ENCODE measurements around the gene FGFR1OP2.

- TF ChIP-seq CTCF (IDR thresholded peaks at IDR 0.05) (no peak), EP300 (IDR thresholded peaks at IDR 0.05) (no peak), POLR2A (IDR thresholded peaks at IDR 0.05) (no peak), POLR2AphosphoS5 (IDR thresholded peaks at IDR 0.05) (no peak)
Measured at GRCh38 chr12:26997003-26997402, 58.7 kb downstream of the FGFR1OP2 start.
